Choroid plexus epithelial cell (primary cell): Measurements from ENCODE around the gene GTF2H4.
A peak's percentile ranks its signal among the peaks of the same experiment; 100 is the strongest.
"Not testable (repeated sequence)": the region's sequence is repeated elsewhere in the genome, so short reads cannot be mapped to it uniquely, and the experiment has no call there.

Source experiments
- DNase-seq: peaks from one replicate; pipeline ENCODE4 v3.0.0-alpha.2; 2010; ENCODE audit warnings: low read depth
- H3K4me3 ChIP-seq: 2 replicates; pipeline ENCODE4 v1.5.1; 2011; ENCODE audit warnings: low read depth, mild to moderate bottlenecking, control low read depth, low read length, moderate library complexity
- CTCF ChIP-seq: conservative IDR thresholded peaks from 2 replicates; pipeline ENCODE4 v1.5.1; 2011; ENCODE audit warnings: low read depth, mild to moderate bottlenecking, control low read depth, inconsistent platforms, low read length, moderate library complexity

GTF2H4 gene

DNA sequence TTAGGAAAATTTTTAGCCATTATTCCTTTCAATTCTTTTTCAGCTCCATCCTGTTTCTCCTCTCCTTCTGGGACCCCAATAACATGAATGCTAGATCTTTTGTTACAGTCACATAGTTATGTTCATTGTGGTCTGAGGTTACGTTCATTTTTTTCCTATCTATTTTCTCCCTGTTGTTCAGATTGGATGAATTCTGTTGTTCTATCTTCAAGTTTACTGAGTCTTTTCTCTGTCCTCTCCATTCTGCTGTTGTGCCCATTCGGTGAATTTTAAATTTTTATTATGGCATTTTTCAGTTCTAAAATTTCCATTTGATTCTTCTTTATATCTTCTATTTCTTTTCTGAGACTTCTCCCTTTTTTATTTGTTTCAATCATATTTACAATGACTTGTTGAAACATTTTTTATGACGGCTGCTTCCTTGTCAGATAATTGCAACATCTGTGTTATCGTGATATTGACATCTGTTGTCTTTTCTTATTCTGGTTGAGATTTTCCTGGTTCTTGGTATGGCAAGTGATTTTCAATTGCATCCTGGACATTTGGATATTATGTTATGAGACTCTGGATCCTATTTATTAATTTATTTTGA, 36.3 kb upstream of the GTF2H4 start:
- DNase-seq, result no peak
- H3K4me3 ChIP-seq, result no peak overlapping the region
- no peak for TF ChIP-seq CTCF

DNA sequence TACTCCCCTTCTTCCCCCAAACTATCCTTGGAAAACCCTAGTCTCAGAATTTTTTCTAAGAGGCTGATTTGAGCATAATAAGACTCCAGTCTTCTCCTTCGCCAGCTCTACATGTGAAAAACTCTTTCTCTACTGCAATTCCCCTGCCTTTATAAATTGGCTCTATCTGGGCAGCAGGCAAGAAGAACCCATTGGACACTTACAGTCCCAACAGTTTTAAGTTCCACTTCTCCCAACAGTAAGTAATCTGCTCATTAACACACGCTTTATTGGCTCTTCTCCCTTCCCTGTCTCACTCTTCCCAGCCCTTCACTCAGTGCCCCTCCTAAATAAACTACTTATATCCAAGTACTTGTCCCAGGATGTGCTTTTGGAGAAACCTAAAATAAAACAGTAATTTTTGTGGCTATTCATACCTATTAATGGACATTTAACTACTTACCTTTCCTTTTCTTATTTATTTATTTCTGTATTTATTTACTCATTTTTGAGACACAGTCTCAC, 34.8 kb upstream of the GTF2H4 start:
- DNase-seq, result no peak
- no peak for TF ChIP-seq CTCF
- H3K4me3 ChIP-seq, result no peak overlapping the region

DNA sequence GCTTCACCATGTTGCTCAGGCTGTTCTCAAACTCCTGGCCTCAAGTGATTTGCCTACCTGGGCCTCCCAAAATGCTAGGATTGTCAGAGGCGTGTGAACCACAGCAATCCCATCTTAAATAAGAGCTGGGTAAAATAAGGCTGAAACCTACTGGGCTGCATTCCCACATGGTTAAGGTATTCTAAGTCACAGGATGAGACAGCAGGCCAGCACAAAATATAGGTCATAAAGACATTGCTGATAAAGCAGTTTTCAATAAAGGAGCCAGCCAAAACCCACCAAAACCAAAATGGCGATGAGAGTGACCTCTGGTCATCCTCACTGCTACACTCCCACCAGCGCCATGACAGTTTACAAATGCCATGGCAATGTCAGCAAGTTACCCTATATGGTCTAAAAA, 34.2 kb upstream of the GTF2H4 start:
- not testable (repeated sequence) for H3K4me3 ChIP-seq

GRCh38 chr6:30875244-30876038, 32.6 kb upstream of the GTF2H4 start:
- TF ChIP-seq CTCF, result no peak
- DNase-seq, result no peak
- no peak overlapping the region for H3K4me3 ChIP-seq

More for the DNA sequence above, 34.2 kb upstream of the GTF2H4 start:
- DNase-seq, result not testable (repeated sequence)

GRCh38 chr6:30876039-30876730, 31.8 kb upstream of the GTF2H4 start:
- peak; percentile 86 for DNase-seq
- TF ChIP-seq CTCF, result no peak
- H3K4me3 ChIP-seq, result no peak overlapping the region

DNA sequence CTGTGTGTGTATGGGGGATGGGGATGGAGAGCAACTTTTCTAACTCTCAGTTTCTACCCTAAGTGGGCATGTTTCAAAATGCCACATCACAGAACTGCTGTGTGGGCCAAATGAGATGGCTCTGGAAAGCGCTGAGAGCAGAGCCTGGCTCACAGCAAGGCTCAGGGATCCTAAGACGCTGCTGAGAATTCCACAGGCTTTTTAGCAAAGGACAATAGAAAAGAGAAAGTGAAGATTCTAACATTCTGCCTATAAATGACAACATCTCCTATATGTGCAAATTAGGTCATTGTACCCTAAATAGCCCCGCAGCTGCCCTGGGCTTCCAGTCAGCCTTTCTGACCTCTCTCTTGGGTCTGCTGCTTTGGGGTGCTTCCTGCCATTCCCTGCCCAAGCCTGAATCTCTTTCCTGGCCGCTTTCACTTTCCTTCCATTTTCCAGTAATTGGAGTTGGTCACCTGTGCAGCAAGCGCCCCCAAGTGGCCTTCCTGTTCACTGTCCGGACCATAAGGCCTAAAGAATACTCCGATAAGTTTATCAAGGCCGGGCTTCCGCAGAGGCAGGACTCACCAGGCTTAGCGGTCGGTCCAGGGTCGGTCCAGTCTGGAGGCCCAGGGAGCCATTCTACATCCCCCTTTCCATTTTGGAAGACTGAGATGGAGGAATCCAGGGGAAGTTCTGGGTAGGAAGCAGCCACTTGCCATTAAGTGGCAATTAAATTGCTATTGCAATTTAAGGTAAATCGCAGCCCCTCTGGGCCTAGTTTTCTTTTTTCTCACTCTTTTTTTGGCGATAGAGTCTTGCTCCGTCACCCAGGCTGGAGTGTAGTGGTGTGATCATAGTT, 30.4 kb upstream of the GTF2H4 start:
- peak; percentile 94 for DNase-seq
- TF ChIP-seq CTCF, result peak; percentile 94
- H3K4me3 ChIP-seq, result peak overlapping the region; percentile 43
